Common myeloid progenitor, CD34-positive (primary cell): ENCODE data around the gene MID1.

Source experiments
- CTCF ChIA-PET: fragments of 350-600 bp; sonication (Branson Sonifier 250); formaldehyde crosslinking; loops from one replicate; lab custom pipeline; 2021; ENCODE audit warnings: antibody characterized with exemption; lab: Charles Lee
- POLR2A ChIA-PET: fragments of 350-600 bp; sonication (Branson Sonifier 250); formaldehyde crosslinking; loops from one replicate; lab custom pipeline; 2021; ENCODE audit warnings: antibody characterized with exemption; lab: Charles Lee
- DNase-seq, 3 donors: peaks; one replicate each; pipeline versions ENCODE4 v3.0.0 to v3.0.0-alpha.2; 2013
- H3K27ac ChIP-seq, 2 experiments: 1 replicate in 1 of 2; 2 replicates in 1 of 2; pipeline ENCODE4 v1.7.0; 2013; ENCODE audit warnings: inconsistent platforms in 2 of 2, low read length in 2 of 2, mild to moderate bottlenecking in 2 of 2, low read depth in 1 of 2, moderate library complexity in 1 of 2; ENCODE audit not compliant: severe bottlenecking in 2 of 2, insufficient read depth in 1 of 2, poor library complexity in 1 of 2
- H3K27me3 ChIP-seq, 5 experiments: replicated peaks in 2 of 5; 1 replicate in 3 of 5; 2 replicates in 2 of 5; pipeline versions ENCODE4 v1.6.1 to v1.7.0; 2013; ENCODE audit warnings: low read length in 4 of 5, mild to moderate bottlenecking in 2 of 5, moderate library complexity in 2 of 5, inconsistent platforms in 1 of 5; ENCODE audit not compliant: insufficient read depth in 5 of 5, control insufficient read depth in 4 of 5
- H3K36me3 ChIP-seq, 4 experiments: 1 replicate in 2 of 4; 2 replicates in 2 of 4; pipeline versions ENCODE4 v1.6.1 to v1.7.0; 2013; ENCODE audit warnings: low read length in 3 of 4, control low read depth in 1 of 4, mild to moderate bottlenecking in 1 of 4; ENCODE audit not compliant: control insufficient read depth in 4 of 4, insufficient read depth in 4 of 4
- H3K4me1 ChIP-seq, 4 experiments: 1 replicate in 3 of 4; 2 replicates in 1 of 4; pipeline versions ENCODE4 v1.6.1 to v1.7.1; 2013; ENCODE audit warnings: low read length in 3 of 4, mild to moderate bottlenecking in 3 of 4, control low read depth in 1 of 4, inconsistent platforms in 1 of 4, moderate library complexity in 1 of 4; ENCODE audit not compliant: control insufficient read depth in 4 of 4, insufficient read depth in 4 of 4; ENCODE audit errors: control extremely low read depth in 1 of 4
- H3K4me3 ChIP-seq, 7 experiments: 1 replicate in 4 of 7; 2 replicates in 3 of 7; pipeline versions ENCODE4 v1.5.1 to v1.7.0; 2013; ENCODE audit warnings: mild to moderate bottlenecking in 7 of 7, low read length in 6 of 7, moderate library complexity in 6 of 7, inconsistent platforms in 2 of 7, low read depth in 2 of 7, control low read depth in 1 of 7; ENCODE audit not compliant: insufficient read depth in 4 of 7, control insufficient read depth in 1 of 7; ENCODE audit errors: extremely low read depth in 1 of 7
- H3K9me3 ChIP-seq, 5 experiments: 1 replicate in 4 of 5; 2 replicates in 1 of 5; pipeline versions ENCODE4 v1.6.1 to v1.7.1; 2013; ENCODE audit warnings: low read length in 4 of 5, mild to moderate bottlenecking in 2 of 5, inconsistent platforms in 1 of 5, low read depth in 1 of 5, moderate library complexity in 1 of 5; ENCODE audit not compliant: control insufficient read depth in 4 of 5, insufficient read depth in 2 of 5; ENCODE audit errors: control extremely low read depth in 1 of 5
- WGBS: methylation state at CpG from one replicate; pipeline ENCODE4 v1.1.5; 2013; ENCODE audit not compliant: insufficient coverage; 5-methylcytosine and 5-hydroxymethylcytosine counted together

The MID1 gene

DNA sequence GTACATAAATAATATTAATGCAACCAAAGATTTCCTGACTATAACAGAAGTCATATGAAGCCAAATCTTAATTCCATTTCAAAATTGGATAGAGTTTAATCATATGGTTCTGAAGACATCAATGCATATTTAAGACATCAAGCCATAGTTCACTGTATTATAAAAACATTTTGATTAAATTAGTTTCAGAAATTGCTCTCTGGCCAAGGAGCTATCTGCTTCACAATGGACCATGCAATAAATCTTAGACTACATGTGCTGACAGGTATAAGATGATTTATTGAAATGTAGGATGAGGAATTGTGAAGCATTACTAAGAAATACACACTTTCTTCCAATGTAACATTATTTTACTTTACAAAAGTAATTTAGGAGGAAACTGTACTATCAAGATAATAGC is 81.6 kb downstream of the MID1 start:
- Histone ChIP-seq H3K4me1 (no peaks in the 10 kb centered on the region), H3K4me3 (no peak overlapping the region), H3K36me3 (no peaks in the 10 kb centered on the region), H3K9me3 (no peaks in the 10 kb centered on the region), H3K27ac (no peak overlapping the region), H3K27me3 (peaks cover 0 to 2% (median 0%) of the 10 kb centered on the region in 5 experiments)
- CTCF ChIA-PET: no interaction called here
- DNase-seq: no peak
- POLR2A ChIA-PET: no interaction called here

DNA sequence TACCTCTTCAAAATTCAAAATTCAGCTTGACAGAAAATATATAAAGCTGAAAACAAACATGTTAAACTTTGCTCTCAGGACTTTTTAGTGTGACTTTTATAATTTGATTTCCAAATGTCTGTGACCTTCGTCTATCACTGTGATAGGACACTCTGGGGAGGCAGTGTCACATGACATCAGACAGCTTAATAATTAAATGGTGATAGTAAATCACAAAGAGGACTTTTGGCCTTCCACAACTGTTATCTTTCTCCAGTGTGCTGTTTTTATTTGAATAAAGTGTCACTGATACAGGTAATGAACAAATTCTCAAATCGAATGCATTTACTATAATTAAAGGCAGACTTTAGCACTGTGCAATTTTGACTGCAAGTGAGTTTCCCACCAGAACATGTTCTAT is 83.1 kb downstream of the MID1 start:
- H3K27ac ChIP-seq: no peak overlapping the region
- peaks cover 0 to 1% (median 0%) of the 10 kb centered on the region in 5 experiments for H3K9me3 ChIP-seq
- 93% methylated on average over 1 of the region's 2 CpGs for WGBS
- DNase-seq: no peak
- peaks cover 0 to 2% (median 0%) of the 10 kb centered on the region in 5 experiments for H3K27me3 ChIP-seq
- no peaks in the 10 kb centered on the region for H3K36me3 ChIP-seq
- ChIA-PET POLR2A (no interaction called here), CTCF (no interaction called here)
- no peaks in the 10 kb centered on the region for H3K4me1 ChIP-seq
- no peak overlapping the region for H3K4me3 ChIP-seq

DNA sequence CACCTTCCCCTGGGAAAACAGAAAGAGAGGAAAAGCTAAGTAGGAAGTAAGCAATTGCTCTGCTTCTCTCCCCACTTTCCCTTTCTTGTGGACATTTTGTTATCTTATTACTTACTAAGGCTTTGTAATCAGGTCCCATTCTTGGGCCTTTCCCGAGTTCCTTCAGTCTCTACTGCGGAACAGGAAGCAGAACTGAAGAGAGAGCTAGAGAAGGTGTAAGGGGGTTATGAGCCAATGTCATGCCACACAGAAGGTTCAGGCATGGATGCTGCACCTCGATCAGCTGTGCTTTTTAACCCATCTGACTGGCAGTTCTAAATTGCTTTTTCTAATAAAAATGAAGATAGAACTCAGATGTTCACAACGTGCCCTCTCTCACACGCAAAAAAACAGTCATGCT is 83.6 kb downstream of the MID1 start:
- no peaks in the 10 kb centered on the region for H3K4me1 ChIP-seq
- peaks cover 0 to 1% (median 0%) of the 10 kb centered on the region in 5 experiments for H3K9me3 ChIP-seq
- H3K27me3 ChIP-seq: peaks cover 0 to 2% (median 0%) of the 10 kb centered on the region in 5 experiments
- WGBS: 71% methylated on average over 3 of the region's 5 CpGs
- DNase-seq: no peak
- H3K4me3 ChIP-seq: no peak overlapping the region
- no peak overlapping the region for H3K27ac ChIP-seq
- ChIA-PET CTCF (no interaction called here), POLR2A (no interaction called here)
- no peaks in the 10 kb centered on the region for H3K36me3 ChIP-seq

DNA sequence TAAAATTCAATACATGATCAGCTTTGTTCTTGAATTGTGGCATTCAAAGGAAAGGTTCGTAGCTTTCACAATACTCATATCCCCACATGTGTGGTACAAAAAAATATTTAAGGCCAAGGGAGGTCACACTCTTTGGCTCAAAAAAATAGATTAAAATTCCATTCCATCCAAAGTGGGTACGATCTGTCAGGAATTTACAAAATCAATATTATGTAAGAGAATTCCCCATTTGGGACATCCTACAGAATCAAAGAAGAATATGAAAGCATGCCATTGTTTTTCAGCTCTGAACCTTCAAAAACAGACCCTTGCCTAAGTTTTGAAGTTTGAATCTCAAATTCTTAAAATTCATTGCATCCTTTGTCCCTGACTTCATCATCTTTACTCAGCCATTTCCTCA is 85.8 kb downstream of the MID1 start:
- no CpG with 5 or more reads among the region's 2 CpGs for WGBS
- no peak for DNase-seq
- Histone ChIP-seq H3K27me3 (peaks cover 0 to 3% (median 0%) of the 10 kb centered on the region in 5 experiments), H3K27ac (no peak overlapping the region), H3K4me1 (no peaks in the 10 kb centered on the region), H3K9me3 (peaks cover 0 to 1% (median 0%) of the 10 kb centered on the region in 5 experiments), H3K4me3 (no peak overlapping the region), H3K36me3 (no peaks in the 10 kb centered on the region)
- ChIA-PET CTCF (no interaction called here), POLR2A (no interaction called here)

DNA sequence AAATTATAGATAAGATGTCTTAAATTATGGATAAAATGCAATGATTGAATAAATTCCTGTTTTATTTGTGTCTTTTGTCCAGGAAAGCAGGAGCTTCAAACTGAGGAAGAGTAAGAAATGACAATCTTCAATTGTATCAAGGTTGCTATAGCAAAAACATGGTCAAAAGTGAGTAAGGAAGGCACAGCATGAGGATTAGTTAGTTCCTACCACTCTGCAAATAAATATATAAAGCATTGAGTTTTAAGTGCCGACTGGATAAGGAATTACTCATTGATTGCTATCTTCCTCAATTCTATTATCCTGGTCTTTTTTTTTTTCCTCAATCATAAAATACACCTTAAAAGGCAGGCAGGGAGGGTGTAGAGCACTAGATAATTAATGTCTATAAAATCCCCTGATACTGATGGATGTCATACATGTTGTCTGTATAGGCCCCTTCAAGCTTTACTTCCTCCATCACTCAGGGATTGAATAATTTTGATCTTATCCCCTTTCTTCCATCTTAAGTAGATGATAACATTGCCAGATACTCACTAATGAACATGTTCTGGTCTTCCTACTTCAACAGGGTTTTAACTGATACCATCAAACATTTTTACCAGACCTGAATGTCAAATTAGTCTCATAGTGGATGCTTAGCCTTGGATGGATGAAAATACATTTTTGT is 86.6 kb downstream of the MID1 start:
- WGBS: no CpG with 5 or more reads among the region's 1 CpG
- CTCF ChIA-PET: no interaction called here
- no peak for DNase-seq
- Histone ChIP-seq H3K4me3 (no peak overlapping the region), H3K27me3 (peaks cover 0 to 3% (median 0%) of the 10 kb centered on the region in 5 experiments), H3K27ac (no peak overlapping the region), H3K9me3 (peaks cover 0 to 1% (median 0%) of the 10 kb centered on the region in 5 experiments), H3K4me1 (no peaks in the 10 kb centered on the region), H3K36me3 (no peaks in the 10 kb centered on the region)
- POLR2A ChIA-PET: no interaction called here

DNA sequence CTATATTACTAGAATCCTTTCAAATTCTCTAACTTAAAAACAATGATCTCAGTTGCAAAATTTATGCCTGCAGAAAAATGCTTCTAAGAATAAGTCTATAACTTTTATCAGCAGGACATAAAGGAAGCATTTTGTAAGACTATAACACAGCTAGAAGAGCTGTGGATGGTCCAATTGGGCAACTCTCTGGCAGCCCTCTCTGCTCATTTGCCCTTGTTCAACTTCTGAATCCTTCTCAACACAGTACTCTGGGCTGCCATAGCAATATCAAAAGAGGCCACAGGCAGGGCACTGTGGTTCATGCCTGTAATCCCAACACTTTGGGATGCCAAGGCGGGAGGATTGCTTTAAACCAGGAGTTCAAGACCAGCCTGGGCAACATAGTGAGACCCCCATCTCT is 88.5 kb downstream of the MID1 start:
- no peak for DNase-seq
- Histone ChIP-seq H3K4me1 (no peaks in the 10 kb centered on the region), H3K27me3 (peaks cover 0 to 3% (median 0%) of the 10 kb centered on the region in 5 experiments), H3K36me3 (no peaks in the 10 kb centered on the region), H3K9me3 (peaks cover 0 to 1% (median 0%) of the 10 kb centered on the region in 5 experiments), H3K4me3 (no peak overlapping the region), H3K27ac (no peak overlapping the region)
- ChIA-PET POLR2A (no interaction called here), CTCF (no interaction called here)
- 100% methylated on average over 1 of the region's 1 CpG for WGBS

DNA sequence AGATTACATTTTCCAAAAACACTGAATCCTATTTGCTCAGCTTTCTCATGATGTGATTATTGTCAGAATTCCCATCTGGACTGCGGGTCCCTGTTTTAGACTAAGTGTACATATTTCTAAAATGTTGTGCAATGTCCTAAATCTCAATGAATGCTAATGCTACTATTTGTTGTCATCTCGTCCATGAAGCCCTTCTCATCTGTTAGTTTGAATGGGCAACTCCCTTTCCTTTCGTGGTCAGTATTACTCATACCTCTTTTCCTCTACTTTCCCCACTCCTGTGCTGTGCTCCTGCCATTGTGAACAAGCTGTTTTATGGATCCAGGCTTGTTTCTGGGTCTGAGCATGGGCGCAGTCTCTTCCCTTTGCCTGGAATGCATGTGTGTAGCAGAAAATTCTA is 91.0 kb downstream of the MID1 start:
- Histone ChIP-seq H3K4me3 (no peak overlapping the region), H3K36me3 (no peaks in the 10 kb centered on the region), H3K9me3 (peaks cover 0 to 1% (median 0%) of the 10 kb centered on the region in 5 experiments), H3K4me1 (no peaks in the 10 kb centered on the region), H3K27ac (no peak overlapping the region), H3K27me3 (peaks cover 0 to 3% (median 0%) of the 10 kb centered on the region in 5 experiments)
- ChIA-PET POLR2A (no interaction called here), CTCF (no interaction called here)
- no peak for DNase-seq
- 20% methylated on average over 2 of the region's 4 CpGs for WGBS
